IMR-90 (cell line): ENCODE measurements around the gene CDH16. TPM values are rescaled to one million over a fixed set of nuclear protein-coding genes. Genes with fewer than 3 reads are reported as not detected.

Experiments used
- ATAC-seq: fragments of 200-7000 bp; cut with Tn5 transposase; 2 replicates; pipeline ENCODE4 v1.9.1; 2020; ENCODE audit warnings: low read depth, mild to moderate bottlenecking, moderate library complexity
- BruUV-seq: library from RNA; stranded (reverse); fragments of 400-500 nt; replicated peaks from 2 replicates; lab custom pipeline; 2021; lab: Mats Ljungman, UMichigan
- CTCF ChIA-PET: fragments of 300-600 bp; formaldehyde crosslinking; extraction: SDS; loops from one replicate; lab custom pipeline; 2021; ENCODE audit warnings: antibody characterized with exemption; lab: Yijun Ruan, JAX
- POLR2A ChIA-PET: fragments of 300-600 bp; sonication (Branson Sonifier 250); formaldehyde crosslinking; loops from one replicate; lab custom pipeline; 2022; ENCODE audit warnings: antibody characterized with exemption; ENCODE audit not compliant: unreplicated experiment; lab: Charles Lee
- DNase-seq: peaks from one replicate; pipeline ENCODE4 v3.0.0; 2013
- H2AFZ ChIP-seq: replicated peaks from 2 replicates; pipeline ENCODE3; 2013; ENCODE audit warnings: low read length, mild to moderate bottlenecking; ENCODE audit not compliant: poor library complexity
- H2AK5ac ChIP-seq: 2 replicates; pipeline ENCODE4 v1.6.1; 2013; ENCODE audit warnings: low read depth, low read length, inconsistent platforms
- H2AK9ac ChIP-seq: replicated peaks from 2 replicates; pipeline ENCODE3; 2013; ENCODE audit warnings: mild to moderate bottlenecking, low read depth, low read length, moderate library complexity; ENCODE audit not compliant: poor library complexity
- H2BK120ac ChIP-seq: 2 replicates; pipeline ENCODE4 v1.6.1; 2013; ENCODE audit warnings: low read depth, low read length, inconsistent platforms
- H2BK15ac ChIP-seq: 3 replicates; pipeline ENCODE4 v1.6.1; 2013; ENCODE audit warnings: low read depth, low read length, inconsistent platforms
- H2BK20ac ChIP-seq: 2 replicates; pipeline ENCODE4 v1.6.1; 2013; ENCODE audit warnings: low read depth, mild to moderate bottlenecking, inconsistent platforms, low read length, moderate library complexity
- H2BK5ac ChIP-seq: 2 replicates; pipeline ENCODE4 v1.6.1; 2013; ENCODE audit warnings: mild to moderate bottlenecking, low read depth, low read length, inconsistent platforms; ENCODE audit not compliant: poor library complexity, severe bottlenecking
- H3K14ac ChIP-seq: replicated peaks from 2 replicates; pipeline ENCODE4 v1.6.1; 2013; ENCODE audit warnings: low read depth, low read length, inconsistent platforms
- H3K18ac ChIP-seq: 2 replicates; pipeline ENCODE4 v1.6.1; 2013; ENCODE audit warnings: low read depth, low read length, control low read depth
- H3K23ac ChIP-seq: 2 replicates; pipeline ENCODE4 v1.6.1; 2013; ENCODE audit warnings: low read depth, low read length, inconsistent platforms
- H3K27ac ChIP-seq: 2 replicates; pipeline ENCODE4 v1.5.1; 2013; ENCODE audit warnings: mild to moderate bottlenecking, control low read depth, low read length; ENCODE audit not compliant: insufficient read depth
- H3K27me3 ChIP-seq: 2 replicates; pipeline ENCODE4 v1.6.1; 2013; ENCODE audit warnings: low read length; ENCODE audit not compliant: control insufficient read depth, insufficient read depth
- H3K36me3 ChIP-seq: 2 replicates; pipeline ENCODE4 v1.6.1; 2013; ENCODE audit warnings: low read length, mixed read lengths; ENCODE audit not compliant: control insufficient read depth, insufficient read depth
- H3K4ac ChIP-seq: 2 replicates; pipeline ENCODE4 v1.6.1; 2013; ENCODE audit warnings: low read depth, low read length, inconsistent platforms
- H3K4me1 ChIP-seq: 2 replicates; pipeline ENCODE4 v1.6.1; 2013; ENCODE audit warnings: low read length, mixed read lengths; ENCODE audit not compliant: control insufficient read depth, insufficient read depth
- H3K4me2 ChIP-seq: 2 replicates; pipeline ENCODE4 v1.6.1; 2013; ENCODE audit warnings: low read depth, mild to moderate bottlenecking, control low read depth, low read length, moderate library complexity
- H3K4me3 ChIP-seq: 2 replicates; pipeline ENCODE4 v1.5.1; 2013; ENCODE audit warnings: low read depth, mild to moderate bottlenecking, control low read depth, low read length, moderate library complexity; ENCODE audit not compliant: insufficient read depth
- H3K56ac ChIP-seq: 2 replicates; pipeline ENCODE4 v1.6.1; 2013; ENCODE audit warnings: low read length, inconsistent platforms; ENCODE audit not compliant: insufficient read depth; ENCODE audit errors: extremely low read depth
- H3K79me1 ChIP-seq, 2 experiments: 2 replicates each; pipeline ENCODE4 v1.6.1; 2013; ENCODE audit warnings: low read length in 2 of 2, inconsistent platforms in 1 of 2, low read depth in 1 of 2
- H3K9ac ChIP-seq: 2 replicates; pipeline ENCODE4 v1.6.1; 2013; ENCODE audit warnings: low read depth, low read length, control low read depth
- H3K9me1 ChIP-seq: 2 replicates; pipeline ENCODE4 v1.6.1; 2013; ENCODE audit warnings: low read length, inconsistent platforms; ENCODE audit not compliant: insufficient read depth
- H3K9me3 ChIP-seq: 2 replicates; pipeline ENCODE4 v1.6.1; 2013; ENCODE audit warnings: low read length; ENCODE audit not compliant: control insufficient read depth, insufficient read depth
- H4K20me1 ChIP-seq: 2 replicates; pipeline ENCODE4 v1.6.1; 2013; ENCODE audit warnings: low read length, inconsistent platforms; ENCODE audit not compliant: insufficient read depth
- H4K5ac ChIP-seq: 2 replicates; pipeline ENCODE4 v1.6.1; 2013; ENCODE audit warnings: mild to moderate bottlenecking, low read depth, low read length, control low read depth
- H4K8ac ChIP-seq, 2 experiments: 2 replicates each; pipeline ENCODE4 v1.6.1; 2013; ENCODE audit warnings: low read depth in 2 of 2, low read length in 2 of 2, control low read depth in 1 of 2, inconsistent platforms in 1 of 2
- H4K91ac ChIP-seq: 2 replicates; pipeline ENCODE4 v1.6.1; 2013; ENCODE audit warnings: low read depth, low read length, inconsistent platforms; ENCODE audit not compliant: insufficient read depth
- MAFK ChIP-seq: IDR thresholded peaks from 2 replicates; pipeline ENCODE4 v1.6.1; 2012; ENCODE audit warnings: low read depth, low read length, improper control_type of control experiment
- RAD21 ChIP-seq: IDR thresholded peaks from 2 replicates; pipeline ENCODE4 v1.6.1; 2012; ENCODE audit warnings: low read length, improper control_type of control experiment
- RCOR1 ChIP-seq: IDR thresholded peaks from 2 replicates; pipeline ENCODE4 v1.6.1; 2012; ENCODE audit warnings: mild to moderate bottlenecking, low read length, improper control_type of control experiment; ENCODE audit not compliant: insufficient replicate concordance
- SMC3 ChIP-seq: fragments of 150-350 bp; IDR thresholded peaks from 2 replicates; pipeline ENCODE4 v1.6.1; 2016; ENCODE audit warnings: low read depth, mild to moderate bottlenecking, antibody characterized with exemption, low read length, moderate library complexity
- WGBS, 2 experiments: methylation state at CpG; one replicate each; pipeline versions ENCODE4 v1.1.5 to v1.1.7; 2013; ENCODE audit warnings: missing lambda C conversion rate in 2 of 2; ENCODE audit not compliant: insufficient read length in 1 of 2; ENCODE audit errors: extremely low coverage in 2 of 2; 5-methylcytosine and 5-hydroxymethylcytosine counted together
- dilution Hi-C: fragments of 300-500 bp; cut with HindIII; formaldehyde crosslinking; loops from one replicate; pipeline ENCODE4 v1.14.3; 2018; ENCODE audit warnings: low sequenced_read_pairs; ENCODE audit not compliant: unreplicated experiment
- in situ Hi-C: fragments of 300-500 bp; cut with MboI; formaldehyde crosslinking; loops from 3 replicates; pipeline ENCODE4 v1.14.3; 2019; ENCODE audit warnings: low sequenced_read_pairs, inconsistent platforms, mixed read lengths
- intact Hi-C: fragments of 100-400 bp; cut with micrococcal nuclease; formaldehyde crosslinking; loops from 2 replicates; pipeline ENCODE4 v1.10.0; 2022
- polyA plus RNA-seq, 3 experiments: library from polyadenylated mRNA; depleted of rRNA; stranded (reverse); fragments of >200 nt; gene quantifications; 2 replicates each; pipeline ENCODE4 v1.2.3, GENCODE V29; 2012; ENCODE audit warnings: low replicate concordance in 1 of 3
- total RNA-seq: library from RNA; depleted of rRNA; stranded (reverse); fragments of >200 nt; gene quantifications from 2 replicates; pipeline ENCODE4 v1.2.3, GENCODE V29; 2012

The CDH16 gene
- total and polyA plus RNA-seq, 2 of the 4 experiments (the other 2 are of a cell fraction), result not detected

- Histone ChIP-seq H3K14ac (no peak overlapping the region), H4K8ac (no peak overlapping the region), H3K4me2 (no peak overlapping the region), H3K56ac (no peak overlapping the region), H3K18ac (no peak overlapping the region), H3K9me3 (no peaks in the 10 kb centered on the region), H2BK20ac (no peak overlapping the region), H2AK9ac (no peak overlapping the region), H2AK5ac (no peak overlapping the region), H4K91ac (no peak overlapping the region), H3K4me1 (peaks cover 5% of the 10 kb centered on the region), H3K9ac (no peak overlapping the region), H2BK15ac (no peak overlapping the region), H3K27ac (no peak overlapping the region), H4K5ac (no peak overlapping the region), H3K27me3 (peaks cover 5% of the 10 kb centered on the region; the same call in 1 of the 2 replicates), H3K79me1 (peaks cover 2 to 26% of the 10 kb centered on the region in 2 experiments), H3K4me3 (no peak overlapping the region), H2BK120ac (no peak overlapping the region), H3K9me1 (peaks cover 5% of the 10 kb centered on the region; the same call in 1 of the 2 replicates), H4K20me1 (no peaks in the 10 kb centered on the region; the same call in 1 of the 2 replicates), H3K36me3 (peaks cover 53% of the 10 kb centered on the region), H3K4ac (no peak overlapping the region), H3K23ac (no peak overlapping the region), H2BK5ac (no peak overlapping the region), H2AFZ (peak overlapping the region; percentile 35)
- intact Hi-C loops (no loop called here), dilution Hi-C loops (no loop called here), in situ Hi-C loops (no loop called here)
- TF ChIP-seq MAFK (no peak), RAD21 (no peak), SMC3 (no peak), RCOR1 (no peak)
- POLR2A ChIA-PET, result interaction anchor here (0.5 kb wide), 1 partner anchor 248 kb away, joined by 3 read pairs; no protein-coding TSS in a partner anchor
- 100% methylated on average over 2 of the region's 15 CpGs; no CpG with 5 or more reads in 1 of the 2 experiments for WGBS, 2 experiments
- DNase-seq (no peak), ATAC-seq (no peak)
- BruUV-seq, result no TSS peak
- CTCF ChIA-PET, result interaction anchor here (1.0 to 2.7 kb wide), 2 partner anchors 17 to 48 kb away, joined by 3 to 11 read pairs; partner anchors contain the start of gene CES3
Measured at GRCh38 chr16:66943426-66944053, 24.9 kb upstream of the CDH16 start.
